ENCODE measurements around the gene IGSF21. TPM values are rescaled to one million over a fixed set of nuclear protein-coding genes. Genes with fewer than 3 reads are reported as not detected.

IGSF21 gene
- total RNA-seq, 1 experiment from 2014 or later, result not detected

DNA sequence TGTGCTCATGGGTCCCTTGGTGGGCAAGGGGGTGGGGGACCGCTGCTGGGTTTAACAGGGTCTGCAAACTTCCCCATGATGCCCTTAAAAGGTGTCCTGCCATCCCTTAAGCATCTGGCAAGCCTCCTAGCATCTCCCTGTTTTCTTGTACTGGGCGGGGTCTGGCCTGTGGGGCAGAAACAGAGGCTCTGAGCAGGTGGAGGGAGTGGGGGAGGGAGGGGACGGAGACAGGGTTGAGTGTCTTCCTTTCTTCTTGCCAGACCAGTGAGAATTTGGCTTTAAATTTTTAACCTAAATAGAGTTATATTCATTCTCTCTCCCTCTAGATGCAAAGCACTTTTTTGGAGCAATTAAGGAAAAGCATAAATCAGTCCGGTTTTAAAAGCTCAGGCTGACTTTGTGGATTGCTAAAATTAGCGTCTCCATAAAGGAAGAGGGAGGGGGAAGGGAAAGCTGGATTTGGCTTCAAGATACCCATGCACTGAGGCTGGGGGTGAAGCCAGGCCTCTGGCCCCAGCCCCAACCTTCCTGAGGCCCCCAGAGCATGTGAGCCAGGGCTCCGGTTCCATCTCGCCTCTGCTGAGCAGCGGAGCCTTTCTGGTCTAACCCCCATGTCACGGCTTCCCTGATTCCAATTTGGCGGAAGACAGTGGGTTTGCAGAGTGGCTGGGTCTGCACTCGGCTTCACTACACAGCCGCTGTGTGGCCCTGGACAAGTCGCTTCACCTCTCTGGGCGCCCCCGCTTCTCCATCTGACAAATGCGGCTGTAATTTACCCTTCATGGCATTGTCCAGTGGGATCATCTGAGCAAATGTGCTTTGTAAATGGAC is 25.3 kb downstream of the IGSF21 start:
- H3K9me3 Mint-ChIP-seq (ENCODE audit: unreplicated experiment), result no peaks in the 10 kb centered on the region
- CTCF ChIA-PET, result interaction anchor here (0.7 kb wide), 1 partner anchor 1959 kb away, joined by 3 read pairs; no protein-coding TSS in a partner anchor
- H3K27ac Mint-ChIP-seq (ENCODE audit: low read depth, unreplicated experiment), result no peak overlapping the region
- no peak for DNase-seq (ENCODE audit: unreplicated experiment)
- no peaks in the 10 kb centered on the region for H3K4me1 Mint-ChIP-seq (ENCODE audit: insufficient read depth, unreplicated experiment)
- intact Hi-C loops (cut with micrococcal nuclease), result no loop called here
- no peak overlapping the region for H3K4me3 Mint-ChIP-seq (ENCODE audit: unreplicated experiment)
- H3K36me3 Mint-ChIP-seq (ENCODE audit: insufficient read depth, unreplicated experiment), result no peaks in the 10 kb centered on the region
- H3K27me3 Mint-ChIP-seq (ENCODE audit: insufficient read depth, unreplicated experiment), result no peaks in the 10 kb centered on the region
- TF ChIP-seq, protein P1, sequence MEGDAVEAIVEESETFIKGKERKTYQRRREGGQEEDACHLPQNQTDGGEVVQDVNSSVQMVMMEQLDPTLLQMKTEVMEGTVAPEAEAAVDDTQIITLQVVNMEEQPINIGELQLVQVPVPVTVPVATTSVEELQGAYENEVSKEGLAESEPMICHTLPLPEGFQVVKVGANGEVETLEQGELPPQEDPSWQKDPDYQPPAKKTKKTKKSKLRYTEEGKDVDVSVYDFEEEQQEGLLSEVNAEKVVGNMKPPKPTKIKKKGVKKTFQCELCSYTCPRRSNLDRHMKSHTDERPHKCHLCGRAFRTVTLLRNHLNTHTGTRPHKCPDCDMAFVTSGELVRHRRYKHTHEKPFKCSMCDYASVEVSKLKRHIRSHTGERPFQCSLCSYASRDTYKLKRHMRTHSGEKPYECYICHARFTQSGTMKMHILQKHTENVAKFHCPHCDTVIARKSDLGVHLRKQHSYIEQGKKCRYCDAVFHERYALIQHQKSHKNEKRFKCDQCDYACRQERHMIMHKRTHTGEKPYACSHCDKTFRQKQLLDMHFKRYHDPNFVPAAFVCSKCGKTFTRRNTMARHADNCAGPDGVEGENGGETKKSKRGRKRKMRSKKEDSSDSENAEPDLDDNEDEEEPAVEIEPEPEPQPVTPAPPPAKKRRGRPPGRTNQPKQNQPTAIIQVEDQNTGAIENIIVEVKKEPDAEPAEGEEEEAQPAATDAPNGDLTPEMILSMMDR (IDR thresholded peaks at IDR 0.05; ENCODE audit: unreplicated experiment), result no peak
- BruUV-seq (replicated peaks), result no TSS peak
- POLR2A ChIA-PET, result no interaction called here

GRCh38 chr1:18134324-18135046 is 26.9 kb downstream of the IGSF21 start:
- H3K9me3 Mint-ChIP-seq (ENCODE audit: unreplicated experiment), result no peaks in the 10 kb centered on the region
- no peaks in the 10 kb centered on the region for H3K36me3 Mint-ChIP-seq (ENCODE audit: insufficient read depth, unreplicated experiment)
- CTCF ChIA-PET, result no interaction called here
- BruUV-seq (replicated peaks), result no TSS peak
- TF ChIP-seq, protein P1 (IDR thresholded peaks at IDR 0.05; ENCODE audit: unreplicated experiment), result no peak
- H3K27ac Mint-ChIP-seq (ENCODE audit: low read depth, unreplicated experiment), result no peak overlapping the region
- H3K4me1 Mint-ChIP-seq (ENCODE audit: insufficient read depth, unreplicated experiment), result no peaks in the 10 kb centered on the region
- intact Hi-C loops (cut with micrococcal nuclease), result no loop called here
- no peaks in the 10 kb centered on the region for H3K27me3 Mint-ChIP-seq (ENCODE audit: insufficient read depth, unreplicated experiment)
- DNase-seq (ENCODE audit: unreplicated experiment), result no peak
- POLR2A ChIA-PET, result no interaction called here
- no peak overlapping the region for H3K4me3 Mint-ChIP-seq (ENCODE audit: unreplicated experiment)

- H3K4me1 Mint-ChIP-seq (ENCODE audit: insufficient read depth, unreplicated experiment), result no peaks in the 10 kb centered on the region
- intact Hi-C loops (cut with micrococcal nuclease), result no loop called here
- H3K36me3 Mint-ChIP-seq (ENCODE audit: insufficient read depth, unreplicated experiment), result no peaks in the 10 kb centered on the region
- no peak for DNase-seq (ENCODE audit: unreplicated experiment)
- no peak overlapping the region for H3K27ac Mint-ChIP-seq (ENCODE audit: low read depth, unreplicated experiment)
- H3K9me3 Mint-ChIP-seq (ENCODE audit: unreplicated experiment), result no peaks in the 10 kb centered on the region
- ChIA-PET POLR2A (no interaction called here), CTCF (interaction anchor here (1.2 kb wide), 1 partner anchor 477 kb away, joined by 3 read pairs; no protein-coding TSS in a partner anchor)
- TF ChIP-seq, protein P1 (IDR thresholded peaks at IDR 0.05; ENCODE audit: unreplicated experiment), result no peak
- H3K4me3 Mint-ChIP-seq (ENCODE audit: unreplicated experiment), result no peak overlapping the region
- H3K27me3 Mint-ChIP-seq (ENCODE audit: insufficient read depth, unreplicated experiment), result no peaks in the 10 kb centered on the region
- BruUV-seq (replicated peaks), result no TSS peak
Measured at GRCh38 chr1:18137759-18138345, 30.3 kb downstream of the IGSF21 start.
